Natural killer cell (primary cell): ENCODE results near the gene PRCC. TPM values are rescaled to one million over a fixed set of nuclear protein-coding genes. Genes with fewer than 3 reads are reported as not detected.

Source experiments
- ATAC-seq, 3 donors: fragments of 150-1000 bp in 2 of 3; fragments of 200-7000 bp in 1 of 3; cut with Tn5 transposase; 1 replicate in 1 of 3; 2 replicates in 2 of 3; pipeline ENCODE4 v1.10.0; 2021; ENCODE audit warnings: mild to moderate bottlenecking in 2 of 3, moderate library complexity in 2 of 3
- DNase-seq, 2 donors: peaks; one replicate each; pipeline versions ENCODE4 v3.0.0 to v3.0.0-alpha.2; 2013 to 2021; ENCODE audit warnings: mixed read lengths in 1 of 2
- H3K27ac ChIP-seq: one replicate; pipeline ENCODE4 v1.5.1; 2013; ENCODE audit warnings: mild to moderate bottlenecking, low read length
- H3K27me3 ChIP-seq: one replicate; pipeline ENCODE4 v1.6.1; 2013; ENCODE audit warnings: low read length; ENCODE audit not compliant: control insufficient read depth, insufficient read depth
- H3K36me3 ChIP-seq: one replicate; pipeline ENCODE4 v1.6.1; 2013; ENCODE audit warnings: low read length; ENCODE audit not compliant: control insufficient read depth, insufficient read depth
- H3K4me1 ChIP-seq: one replicate; pipeline ENCODE4 v1.6.1; 2013; ENCODE audit warnings: low read length; ENCODE audit not compliant: control insufficient read depth, insufficient read depth
- H3K4me3 ChIP-seq: one replicate; pipeline ENCODE4 v1.5.1; 2013; ENCODE audit warnings: low read length
- H3K9me3 ChIP-seq: one replicate; pipeline ENCODE4 v1.6.1; 2013; ENCODE audit warnings: low read length; ENCODE audit not compliant: control insufficient read depth, insufficient read depth
- H3K27ac Mint-ChIP-seq, 2 donors: one replicate each; pipeline ENCODE4 v1.8.0; 2022; ENCODE audit warnings: mild to moderate bottlenecking in 2 of 2, mixed read lengths in 2 of 2, moderate library complexity in 1 of 2
- H3K27me3 Mint-ChIP-seq, 2 donors: one replicate each; pipeline ENCODE4 v1.8.0; 2022; ENCODE audit warnings: low read depth in 2 of 2, mixed read lengths in 2 of 2
- H3K36me3 Mint-ChIP-seq: one replicate; pipeline ENCODE4 v1.8.0; 2022; ENCODE audit warnings: mixed read lengths
- H3K4me1 Mint-ChIP-seq, 2 donors: one replicate each; pipeline ENCODE4 v1.8.0; 2022; ENCODE audit warnings: mixed read lengths in 2 of 2
- H3K4me3 Mint-ChIP-seq: one replicate; pipeline ENCODE4 v1.8.0; 2022; ENCODE audit warnings: mild to moderate bottlenecking, moderate library complexity, mixed read lengths
- H3K9me3 Mint-ChIP-seq, 2 donors: one replicate each; pipeline ENCODE4 v1.8.0; 2022; ENCODE audit warnings: mixed read lengths in 2 of 2
- WGBS: methylation state at CpG from one replicate; pipeline ENCODE4 v1.1.7; 2013; ENCODE audit warnings: missing lambda C conversion rate; ENCODE audit not compliant: insufficient coverage; 5-methylcytosine and 5-hydroxymethylcytosine counted together
- intact Hi-C: fragments of 100-400 bp; cut with micrococcal nuclease; formaldehyde crosslinking; loops from one replicate; pipeline ENCODE4 v1.14.2; 2022
- total RNA-seq, 4 donors: library from RNA; stranded (reverse); fragments of 120-200 nt in 1 of 4; gene quantifications; one replicate each; pipeline versions ENCODE4 v1.2.3 to v1.2.4, GENCODE V29; 2013 to 2022
- TF ChIP-seq, protein P1 (sequence below): fragments of 200-600 bp; IDR thresholded peaks from one replicate; pipeline ENCODE4 v1.8.0; 2022; ENCODE audit warnings: antibody characterized with exemption

The PRCC gene
- total RNA-seq, 3 donors from 2014 or later (not counting 1 experiment from before 2014, with no cell fraction given) = 66.5 to 92.4 (median 69.1) TPM

GRCh38 chr1:156845953-156846545 is 78.7 kb downstream of the PRCC start:
- H3K9me3 ChIP-seq = no peaks in the 10 kb centered on the region
- Mint-ChIP-seq H3K4me1 (peaks cover 15 to 38% of the 10 kb centered on the region in 2 donors), H3K27ac (no peak overlapping the region), H3K36me3 (no peaks in the 10 kb centered on the region), H3K9me3 (no peaks in the 10 kb centered on the region), H3K27me3 (peaks cover 25 to 48% of the 10 kb centered on the region in 2 donors), H3K4me3 (peak overlapping the region; percentile 61)
- no peak for ATAC-seq
- peaks cover 28% of the 10 kb centered on the region for H3K4me1 ChIP-seq
- H3K36me3 ChIP-seq = no peaks in the 10 kb centered on the region
- H3K4me3 ChIP-seq = no peak overlapping the region
- intact Hi-C loops = no loop called here
- DNase-seq = no peak
- peaks cover 27% of the 10 kb centered on the region for H3K27me3 ChIP-seq
- TF ChIP-seq, protein P1, sequence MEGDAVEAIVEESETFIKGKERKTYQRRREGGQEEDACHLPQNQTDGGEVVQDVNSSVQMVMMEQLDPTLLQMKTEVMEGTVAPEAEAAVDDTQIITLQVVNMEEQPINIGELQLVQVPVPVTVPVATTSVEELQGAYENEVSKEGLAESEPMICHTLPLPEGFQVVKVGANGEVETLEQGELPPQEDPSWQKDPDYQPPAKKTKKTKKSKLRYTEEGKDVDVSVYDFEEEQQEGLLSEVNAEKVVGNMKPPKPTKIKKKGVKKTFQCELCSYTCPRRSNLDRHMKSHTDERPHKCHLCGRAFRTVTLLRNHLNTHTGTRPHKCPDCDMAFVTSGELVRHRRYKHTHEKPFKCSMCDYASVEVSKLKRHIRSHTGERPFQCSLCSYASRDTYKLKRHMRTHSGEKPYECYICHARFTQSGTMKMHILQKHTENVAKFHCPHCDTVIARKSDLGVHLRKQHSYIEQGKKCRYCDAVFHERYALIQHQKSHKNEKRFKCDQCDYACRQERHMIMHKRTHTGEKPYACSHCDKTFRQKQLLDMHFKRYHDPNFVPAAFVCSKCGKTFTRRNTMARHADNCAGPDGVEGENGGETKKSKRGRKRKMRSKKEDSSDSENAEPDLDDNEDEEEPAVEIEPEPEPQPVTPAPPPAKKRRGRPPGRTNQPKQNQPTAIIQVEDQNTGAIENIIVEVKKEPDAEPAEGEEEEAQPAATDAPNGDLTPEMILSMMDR = no peak
- no peak overlapping the region for H3K27ac ChIP-seq
- 51% methylated on average over 18 of the region's 18 CpGs for WGBS

- peaks cover 26% of the 10 kb centered on the region for H3K27me3 ChIP-seq
- no peaks in the 10 kb centered on the region for H3K9me3 ChIP-seq
- no peaks in the 10 kb centered on the region for H3K36me3 ChIP-seq
- Mint-ChIP-seq H3K9me3 (no peaks in the 10 kb centered on the region), H3K36me3 (no peaks in the 10 kb centered on the region), H3K4me1 (peaks cover 15 to 38% of the 10 kb centered on the region in 2 donors), H3K27ac (no peak overlapping the region), H3K4me3 (peak overlapping the region; percentile 36), H3K27me3 (peaks cover 25 to 48% of the 10 kb centered on the region in 2 donors)
- peaks cover 28% of the 10 kb centered on the region for H3K4me1 ChIP-seq
- TF ChIP-seq, protein P1 = no peak
- ATAC-seq = no peak
- H3K4me3 ChIP-seq = no peak overlapping the region
- WGBS = 86% methylated on average over 5 of the region's 5 CpGs
- no peak overlapping the region for H3K27ac ChIP-seq
- intact Hi-C loops = no loop called here
- no peak for DNase-seq
These were observed 79.3 kb downstream of the PRCC start for GRCh38 chr1:156846643-156847042.

DNA sequence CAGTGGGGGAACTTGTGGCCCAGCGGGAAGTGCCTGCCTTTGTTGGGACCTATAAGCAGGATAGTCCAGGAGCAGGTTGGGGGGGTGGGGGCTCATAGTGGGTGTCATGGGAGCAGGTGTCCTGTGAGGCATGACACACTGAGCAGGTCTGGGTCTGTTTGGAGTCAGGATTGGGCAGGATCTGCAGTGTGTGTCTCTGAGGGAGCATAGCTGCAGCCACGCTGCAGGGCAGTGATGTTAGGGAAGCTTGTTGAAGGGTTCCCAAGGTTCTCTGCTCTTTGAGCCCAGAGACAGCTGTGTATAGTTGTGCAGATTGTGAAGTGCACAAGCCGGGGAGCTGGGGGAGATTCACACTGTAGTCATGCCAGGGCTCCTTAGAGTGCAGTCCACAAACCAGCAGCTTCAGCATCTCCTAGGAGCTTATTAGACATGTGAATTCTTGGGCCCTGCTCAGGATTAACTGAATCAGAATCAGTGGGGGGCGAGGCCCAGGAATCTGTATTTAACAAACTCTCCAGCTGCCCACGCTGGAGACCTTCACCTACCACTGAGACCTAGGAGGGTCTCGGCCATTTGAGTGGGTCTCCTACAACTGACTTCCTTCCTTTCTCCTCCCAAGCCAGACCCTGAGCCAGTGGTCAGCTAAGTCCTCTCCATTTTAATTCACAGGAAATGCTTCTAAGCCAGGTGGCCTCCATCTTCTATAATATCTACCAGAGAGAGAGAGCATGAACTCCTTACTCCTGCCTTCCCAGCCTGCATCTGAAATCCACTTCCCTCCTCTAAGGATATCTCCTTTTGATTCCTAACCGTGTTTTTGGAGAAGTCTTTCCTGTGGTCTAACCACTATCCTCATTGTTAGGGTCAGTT is 80.5 kb downstream of the PRCC start:
- Histone ChIP-seq H3K27ac (no peak overlapping the region), H3K36me3 (no peaks in the 10 kb centered on the region), H3K27me3 (peaks cover 20% of the 10 kb centered on the region), H3K9me3 (no peaks in the 10 kb centered on the region), H3K4me3 (no peak overlapping the region), H3K4me1 (peaks cover 28% of the 10 kb centered on the region)
- peaks cover 20 to 40% of the 10 kb centered on the region in 2 donors for H3K27me3 Mint-ChIP-seq
- H3K4me1 Mint-ChIP-seq = peaks cover 15 to 38% of the 10 kb centered on the region in 2 donors
- H3K9me3 Mint-ChIP-seq = no peaks in the 10 kb centered on the region
- ATAC-seq (no peak), DNase-seq (no peak)
- WGBS = 79% methylated on average over 7 of the region's 7 CpGs
- intact Hi-C loops = no loop called here
- H3K36me3 Mint-ChIP-seq = no peaks in the 10 kb centered on the region
- TF ChIP-seq, protein P1 = no peak
- H3K27ac Mint-ChIP-seq = peak overlapping the region; percentile 11 to 80
- no peak overlapping the region for H3K4me3 Mint-ChIP-seq
